Fibroblast of pulmonary artery (primary cell): ENCODE data around the gene CDC25B.

ENCODE experiments used
- DNase-seq: peaks from one replicate; pipeline ENCODE4 v3.0.0-alpha.2; 2010; ENCODE audit warnings: low read depth
- H3K4me3 ChIP-seq: replicated peaks from 2 replicates; pipeline ENCODE4 v1.5.1; 2011; ENCODE audit warnings: low read depth, mild to moderate bottlenecking, control low read depth, low read length, moderate library complexity
- CTCF ChIP-seq: IDR thresholded peaks from 2 replicates; pipeline ENCODE4 v1.5.1; 2011; ENCODE audit warnings: mild to moderate bottlenecking, control low read depth, low read length, inconsistent platforms; ENCODE audit errors: missing control alignments

Gene CDC25B

GRCh38 chr20:3804254-3804751 is 8.2 kb downstream of the CDC25B start:
- TF ChIP-seq CTCF, result no peak
- H3K4me3 ChIP-seq, result no peak overlapping the region
- no peak for DNase-seq

- TF ChIP-seq CTCF, result no peak
- no peak for DNase-seq
- no peak overlapping the region for H3K4me3 ChIP-seq
Measured at GRCh38 chr20:3804781-3805180, 8.7 kb downstream of the CDC25B start.

- no peak overlapping the region for H3K4me3 ChIP-seq
- no peak for DNase-seq
- TF ChIP-seq CTCF, result no peak
Measured at GRCh38 chr20:3808544-3808943, 12.4 kb downstream of the CDC25B start.

GRCh38 chr20:3811467-3812258 is 15.6 kb downstream of the CDC25B start:
- peak; percentile 100 for DNase-seq
- TF ChIP-seq CTCF, result no peak
- H3K4me3 ChIP-seq, result peak overlapping the region; percentile 57

- no peak for DNase-seq
- no peak overlapping the region for H3K4me3 ChIP-seq
- TF ChIP-seq CTCF, result no peak
Measured at GRCh38 chr20:3812259-3812681, 16.2 kb downstream of the CDC25B start.

- H3K4me3 ChIP-seq, result no peak overlapping the region
- TF ChIP-seq CTCF, result no peak
- no peak for DNase-seq
Measured at GRCh38 chr20:3812975-3813847, 17.1 kb downstream of the CDC25B start.
